GM12865 (cell line): ENCODE results near the gene CCL4L2.
"Not testable (repeated sequence)": the region's sequence is repeated elsewhere in the genome, so short reads cannot be mapped to it uniquely, and the experiment has no call there.

Source experiments
- DNase-seq: peaks from one replicate; pipeline ENCODE4 v3.0.0; 2010; ENCODE audit warnings: low read depth
- H3K4me3 ChIP-seq: 2 replicates; pipeline ENCODE4 v1.5.1; 2011; ENCODE audit warnings: mild to moderate bottlenecking, low read depth, low read length, control low read depth

Gene CCL4L2

GRCh38 chr17:36229644-36230043 is 18.8 kb downstream of the CCL4L2 start:
- not testable (repeated sequence) for H3K4me3 ChIP-seq, DNase-seq

DNA sequence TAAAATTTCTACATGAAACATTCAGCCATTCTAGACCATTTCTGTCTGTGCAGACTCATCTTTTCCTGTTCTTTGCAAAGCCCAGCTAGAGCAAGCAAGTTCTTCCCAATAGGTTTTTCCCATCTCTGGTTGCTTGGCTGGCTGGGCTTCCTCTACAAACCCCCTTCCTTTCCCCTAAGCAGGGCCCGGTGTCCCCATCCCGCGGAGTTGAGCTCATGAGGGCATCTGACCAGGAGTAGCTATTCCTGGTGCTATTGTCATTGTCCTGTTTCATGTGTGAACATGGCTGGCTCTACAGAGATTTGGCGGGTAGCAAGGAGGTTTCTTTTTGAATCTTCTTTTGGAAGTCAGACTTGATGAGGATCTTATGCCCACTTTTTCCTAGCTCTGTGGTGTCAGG is 31.2 kb downstream of the CCL4L2 start:
- DNase-seq, H3K4me3 ChIP-seq: not testable (repeated sequence)
